A673 (cell line): Measurements from ENCODE around the gene APBB2. TPM values are rescaled to one million over a fixed set of nuclear protein-coding genes. Genes with fewer than 3 reads are reported as not detected.

Experiments used
- BruUV-seq: library from RNA; stranded (reverse); fragments of 400-500 nt; replicated peaks from 2 replicates; lab custom pipeline; 2021; lab: Mats Ljungman, UMichigan
- CTCF ChIA-PET: fragments of 300-600 bp; sonication (Branson Sonifier 250); formaldehyde crosslinking; loops from one replicate; lab custom pipeline; 2022; ENCODE audit warnings: antibody characterized with exemption; lab: Charles Lee
- POLR2A ChIA-PET: fragments of 300-600 bp; sonication (Branson Sonifier 250); formaldehyde crosslinking; loops from one replicate; lab custom pipeline; 2022; ENCODE audit warnings: antibody characterized with exemption; ENCODE audit not compliant: low non-redundant PET; lab: Charles Lee
- DNase-seq: peaks from one replicate; pipeline ENCODE4 v3.0.0-alpha.2; 2015; ENCODE audit warnings: low spot score
- H3K27ac ChIP-seq: fragments of 200-600 bp; sonication (generic); 2 replicates; pipeline ENCODE4 v1.5.1; 2016; ENCODE audit warnings: mixed run types, low read depth, mild to moderate bottlenecking, mixed read lengths, antibody characterized with exemption, low read length; ENCODE audit not compliant: poor library complexity, severe bottlenecking
- H3K27me3 ChIP-seq: fragments of 200-600 bp; sonication (generic); replicated peaks from 2 replicates; pipeline ENCODE4 v1.6.1; 2017; ENCODE audit warnings: mixed run types, low read depth, mild to moderate bottlenecking, mixed read lengths, antibody characterized with exemption, low read length; ENCODE audit not compliant: insufficient read depth, poor library complexity
- H3K36me3 ChIP-seq: fragments of 200-600 bp; sonication (generic); 2 replicates; pipeline ENCODE4 v1.6.1; 2016; ENCODE audit warnings: mixed run types, mild to moderate bottlenecking, mixed read lengths, antibody characterized with exemption, low read length; ENCODE audit not compliant: insufficient read depth, poor library complexity, severe bottlenecking
- H3K4me1 ChIP-seq: fragments of 200-600 bp; sonication (generic); 2 replicates; pipeline ENCODE4 v1.6.1; 2017; ENCODE audit warnings: mixed run types, mild to moderate bottlenecking, mixed read lengths, antibody characterized with exemption, low read length; ENCODE audit not compliant: insufficient read depth, poor library complexity, severe bottlenecking
- H3K4me3 ChIP-seq: fragments of 200-600 bp; sonication (generic); 2 replicates; pipeline ENCODE4 v1.5.1; 2016; ENCODE audit warnings: low read depth, mixed run types, mild to moderate bottlenecking, mixed read lengths, low read length; ENCODE audit not compliant: poor library complexity, severe bottlenecking
- H3K9me3 ChIP-seq: fragments of 200-600 bp; sonication (generic); 2 replicates; pipeline ENCODE4 v1.6.1; 2016; ENCODE audit warnings: mixed run types, low read depth, mild to moderate bottlenecking, mixed read lengths, antibody characterized with exemption, low read length; ENCODE audit not compliant: poor library complexity, severe bottlenecking
- CTCF ChIP-seq: fragments of 300-800, 200-600 bp; sonication (generic); conservative IDR thresholded peaks from 2 replicates; pipeline ENCODE4 v1.5.1; 2017; ENCODE audit warnings: low read depth, mild to moderate bottlenecking, antibody characterized with exemption, low read length, moderate library complexity, mixed read lengths
- EZH2 ChIP-seq: fragments of 200-600 bp; sonication (generic); IDR thresholded peaks from 2 replicates; pipeline ENCODE4 v1.6.1; 2017; ENCODE audit warnings: borderline replicate concordance, low read depth, mild to moderate bottlenecking, mixed read lengths, antibody characterized with exemption, low read length; ENCODE audit not compliant: poor library complexity, severe bottlenecking
- intact Hi-C: fragments of 100-400 bp; cut with micrococcal nuclease; formaldehyde crosslinking; loops from one replicate; pipeline ENCODE4 v1.10.0; 2022; ENCODE audit not compliant: unreplicated experiment
- total RNA-seq: library from RNA; stranded (reverse); gene quantifications from 2 replicates; pipeline ENCODE4 v1.2.3, GENCODE V29; 2021

Gene APBB2
- total RNA-seq, 1 experiment from 2014 or later = 10.3 TPM

DNA sequence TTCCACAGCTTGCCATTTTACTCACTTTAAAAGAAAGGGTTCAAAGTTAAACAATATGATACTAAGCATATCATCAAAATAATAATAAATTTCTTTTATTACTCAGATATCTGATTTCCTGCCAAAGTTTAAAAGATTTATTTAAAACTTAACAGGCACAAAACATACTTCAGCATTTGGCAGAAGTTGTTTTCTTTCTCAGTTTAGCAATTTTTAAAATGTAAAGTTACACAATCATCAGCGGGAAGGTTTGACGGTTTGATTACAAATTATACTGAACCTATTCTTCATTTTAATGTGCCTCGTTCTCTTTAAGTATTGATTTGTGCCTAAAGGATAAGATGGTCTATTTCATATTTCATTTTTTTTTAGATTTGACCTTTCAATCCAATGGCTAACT lies 227.2 kb downstream of the APBB2 start:
- DNase-seq = no peak
- no peaks in the 10 kb centered on the region for H3K27me3 ChIP-seq
- CTCF ChIA-PET = no interaction called here
- H3K9me3 ChIP-seq = no peaks in the 10 kb centered on the region
- H3K36me3 ChIP-seq = no peaks in the 10 kb centered on the region
- H3K27ac ChIP-seq = no peak overlapping the region
- intact Hi-C loops = no loop called here
- no peak for TF ChIP-seq EZH2
- TF ChIP-seq CTCF = no peak
- H3K4me3 ChIP-seq = no peak overlapping the region
- BruUV-seq = no TSS peak
- peaks cover under 1% of the 10 kb centered on the region for H3K4me1 ChIP-seq
- POLR2A ChIA-PET = no interaction called here

- no peak overlapping the region for H3K27ac ChIP-seq
- no peaks in the 10 kb centered on the region for H3K9me3 ChIP-seq
- POLR2A ChIA-PET = no interaction called here
- no peaks in the 10 kb centered on the region for H3K36me3 ChIP-seq
- TF ChIP-seq CTCF (no peak), EZH2 (no peak)
- H3K27me3 ChIP-seq = no peaks in the 10 kb centered on the region
- BruUV-seq = no TSS peak
- H3K4me3 ChIP-seq = no peak overlapping the region
- no peaks in the 10 kb centered on the region for H3K4me1 ChIP-seq
- intact Hi-C loops = no loop called here
- no peak for DNase-seq
- CTCF ChIA-PET = interaction anchor here (1.2 kb wide), 1 partner anchor 10 kb away, joined by 3 read pairs; no protein-coding TSS in a partner anchor
Observed at GRCh38 chr4:40986375-40986774, 228.0 kb downstream of the APBB2 start.

GRCh38 chr4:40984051-40984450 lies 230.3 kb downstream of the APBB2 start:
- intact Hi-C loops = no loop called here
- no peaks in the 10 kb centered on the region for H3K36me3 ChIP-seq
- H3K4me3 ChIP-seq = no peak overlapping the region
- no TSS peak for BruUV-seq
- TF ChIP-seq EZH2 = no peak
- TF ChIP-seq CTCF = no peak
- CTCF ChIA-PET = no interaction called here
- H3K9me3 ChIP-seq = no peaks in the 10 kb centered on the region
- DNase-seq = no peak
- POLR2A ChIA-PET = no interaction called here
- H3K27me3 ChIP-seq = no peaks in the 10 kb centered on the region
- H3K27ac ChIP-seq = no peak overlapping the region
- no peaks in the 10 kb centered on the region for H3K4me1 ChIP-seq
